A673 (cell line): ENCODE data around the gene AIF1. TPM values are rescaled to one million over a fixed set of nuclear protein-coding genes. Genes with fewer than 3 reads are reported as not detected.

ENCODE experiments used
- BruUV-seq: library from RNA; stranded (reverse); fragments of 400-500 nt; replicated peaks from 2 replicates; lab custom pipeline; 2021; lab: Mats Ljungman, UMichigan
- CTCF ChIA-PET: fragments of 300-600 bp; sonication (Branson Sonifier 250); formaldehyde crosslinking; loops from one replicate; lab custom pipeline; 2022; ENCODE audit warnings: antibody characterized with exemption; lab: Charles Lee
- POLR2A ChIA-PET: fragments of 300-600 bp; sonication (Branson Sonifier 250); formaldehyde crosslinking; loops from one replicate; lab custom pipeline; 2022; ENCODE audit warnings: antibody characterized with exemption; ENCODE audit not compliant: low non-redundant PET; lab: Charles Lee
- DNase-seq: peaks from one replicate; pipeline ENCODE4 v3.0.0-alpha.2; 2015; ENCODE audit warnings: low spot score
- H3K27ac ChIP-seq: fragments of 200-600 bp; sonication (generic); 2 replicates; pipeline ENCODE4 v1.5.1; 2016; ENCODE audit warnings: mixed run types, low read depth, mild to moderate bottlenecking, mixed read lengths, antibody characterized with exemption, low read length; ENCODE audit not compliant: poor library complexity, severe bottlenecking
- H3K27me3 ChIP-seq: fragments of 200-600 bp; sonication (generic); replicated peaks from 2 replicates; pipeline ENCODE4 v1.6.1; 2017; ENCODE audit warnings: mixed run types, low read depth, mild to moderate bottlenecking, mixed read lengths, antibody characterized with exemption, low read length; ENCODE audit not compliant: insufficient read depth, poor library complexity
- H3K36me3 ChIP-seq: fragments of 200-600 bp; sonication (generic); 2 replicates; pipeline ENCODE4 v1.6.1; 2016; ENCODE audit warnings: mixed run types, mild to moderate bottlenecking, mixed read lengths, antibody characterized with exemption, low read length; ENCODE audit not compliant: insufficient read depth, poor library complexity, severe bottlenecking
- H3K4me1 ChIP-seq: fragments of 200-600 bp; sonication (generic); 2 replicates; pipeline ENCODE4 v1.6.1; 2017; ENCODE audit warnings: mixed run types, mild to moderate bottlenecking, mixed read lengths, antibody characterized with exemption, low read length; ENCODE audit not compliant: insufficient read depth, poor library complexity, severe bottlenecking
- H3K4me3 ChIP-seq: fragments of 200-600 bp; sonication (generic); 2 replicates; pipeline ENCODE4 v1.5.1; 2016; ENCODE audit warnings: low read depth, mixed run types, mild to moderate bottlenecking, mixed read lengths, low read length; ENCODE audit not compliant: poor library complexity, severe bottlenecking
- H3K9me3 ChIP-seq: fragments of 200-600 bp; sonication (generic); 2 replicates; pipeline ENCODE4 v1.6.1; 2016; ENCODE audit warnings: mixed run types, low read depth, mild to moderate bottlenecking, mixed read lengths, antibody characterized with exemption, low read length; ENCODE audit not compliant: poor library complexity, severe bottlenecking
- EZH2 ChIP-seq: fragments of 200-600 bp; sonication (generic); IDR thresholded peaks from 2 replicates; pipeline ENCODE4 v1.6.1; 2017; ENCODE audit warnings: borderline replicate concordance, low read depth, mild to moderate bottlenecking, mixed read lengths, antibody characterized with exemption, low read length; ENCODE audit not compliant: poor library complexity, severe bottlenecking
- intact Hi-C: fragments of 100-400 bp; cut with micrococcal nuclease; formaldehyde crosslinking; loops from one replicate; pipeline ENCODE4 v1.10.0; 2022; ENCODE audit not compliant: unreplicated experiment
- total RNA-seq: library from RNA; stranded (reverse); gene quantifications from 2 replicates; pipeline ENCODE4 v1.2.3, GENCODE V29; 2021
- TF ChIP-seq, protein P1 (sequence below): fragments of 300-800, 200-600 bp; sonication (generic); conservative IDR thresholded peaks from 2 replicates; pipeline ENCODE4 v1.5.1; 2017; ENCODE audit warnings: low read depth, mild to moderate bottlenecking, antibody characterized with exemption, low read length, moderate library complexity, mixed read lengths

AIF1 gene
- total RNA-seq, 1 experiment from 2014 or later: 0.64 TPM

DNA sequence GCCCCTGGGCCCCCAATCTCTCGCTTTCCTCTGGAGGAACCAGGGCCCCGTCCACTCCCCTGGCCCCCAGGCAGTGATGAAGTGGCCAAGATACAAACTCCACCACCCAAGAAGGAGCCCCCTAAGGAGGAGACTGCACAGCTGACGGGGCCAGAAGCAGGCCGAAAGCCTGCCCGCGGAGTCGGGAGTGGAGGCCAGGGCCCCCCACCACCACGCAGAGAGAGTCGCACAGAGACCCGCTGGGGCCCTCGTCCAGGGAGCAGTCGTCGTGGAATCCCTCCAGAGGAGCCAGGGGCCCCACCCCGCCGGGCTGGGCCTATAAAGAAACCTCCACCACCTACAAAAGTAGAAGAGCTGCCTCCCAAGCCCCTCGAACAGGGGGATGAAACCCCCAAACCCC is 16.2 kb downstream of the AIF1 start:
- no peak overlapping the region for H3K27ac ChIP-seq
- TSS peak; percentile 15 for BruUV-seq
- no peaks in the 10 kb centered on the region for H3K9me3 ChIP-seq
- ChIA-PET POLR2A (no interaction called here), CTCF (no interaction called here)
- no peaks in the 10 kb centered on the region for H3K4me1 ChIP-seq
- DNase-seq: no peak
- H3K36me3 ChIP-seq: peaks cover 100% of the 10 kb centered on the region
- TF ChIP-seq EZH2: no peak
- TF ChIP-seq, protein P1, sequence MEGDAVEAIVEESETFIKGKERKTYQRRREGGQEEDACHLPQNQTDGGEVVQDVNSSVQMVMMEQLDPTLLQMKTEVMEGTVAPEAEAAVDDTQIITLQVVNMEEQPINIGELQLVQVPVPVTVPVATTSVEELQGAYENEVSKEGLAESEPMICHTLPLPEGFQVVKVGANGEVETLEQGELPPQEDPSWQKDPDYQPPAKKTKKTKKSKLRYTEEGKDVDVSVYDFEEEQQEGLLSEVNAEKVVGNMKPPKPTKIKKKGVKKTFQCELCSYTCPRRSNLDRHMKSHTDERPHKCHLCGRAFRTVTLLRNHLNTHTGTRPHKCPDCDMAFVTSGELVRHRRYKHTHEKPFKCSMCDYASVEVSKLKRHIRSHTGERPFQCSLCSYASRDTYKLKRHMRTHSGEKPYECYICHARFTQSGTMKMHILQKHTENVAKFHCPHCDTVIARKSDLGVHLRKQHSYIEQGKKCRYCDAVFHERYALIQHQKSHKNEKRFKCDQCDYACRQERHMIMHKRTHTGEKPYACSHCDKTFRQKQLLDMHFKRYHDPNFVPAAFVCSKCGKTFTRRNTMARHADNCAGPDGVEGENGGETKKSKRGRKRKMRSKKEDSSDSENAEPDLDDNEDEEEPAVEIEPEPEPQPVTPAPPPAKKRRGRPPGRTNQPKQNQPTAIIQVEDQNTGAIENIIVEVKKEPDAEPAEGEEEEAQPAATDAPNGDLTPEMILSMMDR: no peak
- H3K4me3 ChIP-seq: no peak overlapping the region
- no peaks in the 10 kb centered on the region for H3K27me3 ChIP-seq
- intact Hi-C loops: no loop called here

DNA sequence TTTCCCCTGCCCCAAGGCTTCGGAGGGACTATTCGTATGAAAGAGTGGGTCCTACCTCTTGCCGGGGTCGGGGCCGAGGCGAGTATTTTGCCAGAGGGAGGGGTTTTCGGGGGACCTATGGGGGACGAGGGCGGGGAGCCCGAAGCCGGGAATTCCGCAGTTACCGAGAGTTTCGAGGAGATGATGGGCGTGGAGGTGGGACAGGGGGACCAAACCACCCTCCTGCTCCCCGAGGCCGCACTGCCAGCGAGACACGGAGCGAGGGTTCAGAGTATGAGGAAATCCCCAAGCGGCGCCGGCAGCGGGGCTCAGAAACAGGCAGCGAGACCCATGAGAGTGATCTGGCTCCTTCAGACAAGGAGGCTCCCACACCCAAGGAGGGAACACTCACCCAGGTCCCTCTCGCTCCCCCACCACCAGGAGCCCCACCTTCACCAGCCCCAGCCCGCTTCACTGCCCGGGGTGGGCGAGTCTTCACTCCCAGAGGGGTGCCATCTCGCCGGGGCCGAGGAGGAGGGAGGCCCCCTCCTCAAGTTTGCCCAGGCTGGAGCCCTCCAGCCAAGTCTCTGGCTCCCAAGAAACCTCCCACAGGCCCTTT is 16.7 kb downstream of the AIF1 start:
- ChIA-PET POLR2A (no interaction called here), CTCF (no interaction called here)
- Histone ChIP-seq H3K36me3 (peaks cover 100% of the 10 kb centered on the region), H3K27ac (peak overlapping the region; percentile 65), H3K27me3 (no peaks in the 10 kb centered on the region), H3K9me3 (no peaks in the 10 kb centered on the region), H3K4me3 (no peak overlapping the region), H3K4me1 (no peaks in the 10 kb centered on the region)
- TF ChIP-seq EZH2: no peak
- TF ChIP-seq, protein P1: no peak
- no TSS peak for BruUV-seq
- intact Hi-C loops: no loop called here
- no peak for DNase-seq

DNA sequence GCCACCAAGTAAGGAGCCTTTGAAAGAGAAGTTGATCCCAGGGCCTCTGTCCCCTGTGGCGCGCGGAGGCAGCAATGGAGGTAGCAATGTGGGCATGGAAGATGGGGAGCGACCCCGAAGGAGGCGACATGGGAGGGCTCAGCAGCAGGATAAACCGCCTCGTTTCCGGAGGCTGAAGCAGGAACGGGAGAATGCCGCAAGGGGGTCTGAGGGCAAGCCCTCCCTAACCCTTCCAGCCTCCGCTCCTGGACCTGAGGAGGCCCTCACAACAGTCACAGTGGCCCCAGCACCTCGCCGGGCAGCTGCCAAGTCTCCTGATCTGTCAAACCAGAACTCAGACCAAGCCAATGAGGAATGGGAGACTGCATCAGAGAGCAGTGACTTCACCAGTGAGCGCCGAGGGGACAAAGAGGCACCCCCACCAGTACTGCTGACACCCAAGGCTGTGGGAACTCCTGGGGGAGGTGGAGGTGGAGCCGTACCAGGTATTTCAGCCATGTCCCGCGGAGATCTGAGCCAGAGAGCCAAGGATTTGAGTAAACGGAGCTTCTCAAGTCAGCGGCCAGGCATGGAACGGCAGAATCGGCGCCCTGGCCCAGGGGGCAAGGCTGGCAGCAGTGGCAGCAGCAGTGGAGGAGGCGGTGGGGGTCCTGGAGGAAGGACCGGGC is 17.4 kb downstream of the AIF1 start:
- Histone ChIP-seq H3K4me3 (no peak overlapping the region), H3K9me3 (no peaks in the 10 kb centered on the region), H3K4me1 (no peaks in the 10 kb centered on the region), H3K36me3 (peaks cover 100% of the 10 kb centered on the region), H3K27me3 (no peaks in the 10 kb centered on the region), H3K27ac (peak overlapping the region; percentile 65)
- TF ChIP-seq, protein P1: no peak
- no peak for TF ChIP-seq EZH2
- CTCF ChIA-PET: no interaction called here
- POLR2A ChIA-PET: no interaction called here
- DNase-seq: no peak
- intact Hi-C loops: no loop called here
- BruUV-seq: no TSS peak
